ENCODE measurements around the gene EEFSEC.
A peak's percentile ranks its signal among the peaks of the same experiment; 100 is the strongest.

Gene EEFSEC

GRCh38 chr3:128279601-128279880 lies 126.3 kb downstream of the EEFSEC start:
- TF ChIP-seq CTCF (conservative IDR thresholded peaks at IDR 0.05) (no peak), ZFX (IDR thresholded peaks at IDR 0.05) (no peak)
- no peak overlapping the region for H3K27ac ChIP-seq

GRCh38 chr3:128280481-128281052 lies 127.3 kb downstream of the EEFSEC start:
- TF ChIP-seq ZFX (IDR thresholded peaks at IDR 0.05) (no peak), CTCF (conservative IDR thresholded peaks at IDR 0.05) (no peak)
- peak overlapping the region; percentile 99 for H3K27ac ChIP-seq

GRCh38 chr3:128281056-128281455 lies 127.8 kb downstream of the EEFSEC start:
- peak overlapping the region; percentile 99 for H3K27ac ChIP-seq
- no peak for TF ChIP-seq CTCF (conservative IDR thresholded peaks at IDR 0.05)
- TF ChIP-seq ZFX (IDR thresholded peaks at IDR 0.05) = no peak

- TF ChIP-seq CTCF (conservative IDR thresholded peaks at IDR 0.05) (no peak), ZFX (IDR thresholded peaks at IDR 0.05) (peak; percentile 42; the same call in 1 of the 2 replicates)
- H3K27ac ChIP-seq = peak overlapping the region; percentile 99
Measured at GRCh38 chr3:128281461-128282367, 128.4 kb downstream of the EEFSEC start.

- TF ChIP-seq ZFX (IDR thresholded peaks at IDR 0.05) (0 out of 2 replicates have a peak, but pooled peaks have one; percentile 47), CTCF (conservative IDR thresholded peaks at IDR 0.05) (no peak)
- peak overlapping the region; percentile 99 for H3K27ac ChIP-seq
Measured at GRCh38 chr3:128282380-128283196, 129.3 kb downstream of the EEFSEC start.

- H3K27ac ChIP-seq = peak overlapping the region; percentile 99
- TF ChIP-seq ZFX (IDR thresholded peaks at IDR 0.05) (no peak), CTCF (conservative IDR thresholded peaks at IDR 0.05) (no peak)
Measured at GRCh38 chr3:128283421-128283820, 130.1 kb downstream of the EEFSEC start.
